Measurements from ENCODE around the gene FGF14.
"Not testable (repeated sequence)": the region's sequence is repeated elsewhere in the genome, so short reads cannot be mapped to it uniquely, and the experiment has no call there.

The FGF14 gene

GRCh38 chr13:101841698-101842097 is 560.1 kb downstream of the FGF14 start:
- Histone ChIP-seq H3K4me2 (ENCODE audit: insufficient read depth, low read length, poor library complexity, severe bottlenecking) (no peak overlapping the region), H2AFZ (ENCODE audit: low read length) (no peak overlapping the region), H2AK5ac (ENCODE audit: low read depth, low read length) (no peak overlapping the region), H2BK15ac (ENCODE audit: low read length) (no peak overlapping the region), H3K4me3 (ENCODE audit: low read length in 2 of 2) (no peak overlapping the region), H3K27me3 (ENCODE audit: control insufficient read depth in 3 of 3, insufficient read depth in 3 of 3, low read depth in 1 of 3, low read length in 3 of 3) (no peaks in the 10 kb centered on the region), H3K9ac (ENCODE audit: low read depth, low read length, poor library complexity) (no peak overlapping the region), H3K36me3 (replicated peaks in 1 of 2; ENCODE audit: control insufficient read depth in 2 of 2, insufficient read depth in 2 of 2, low read length in 2 of 2) (no peaks in the 10 kb centered on the region), H4K8ac (ENCODE audit: low read depth, low read length) (no peak overlapping the region), H3K9me3 (replicated peaks in 1 of 2; ENCODE audit: control insufficient read depth in 2 of 2, insufficient read depth in 1 of 2, low read depth in 1 of 2, low read length in 2 of 2) (no peaks in the 10 kb centered on the region), H2BK120ac (ENCODE audit: low read depth, low read length) (no peak overlapping the region), H3K14ac (ENCODE audit: low read length) (no peak overlapping the region), H2BK5ac (ENCODE audit: low read length) (no peak overlapping the region), H3K18ac (ENCODE audit: low read length) (no peak overlapping the region), H3K23ac (ENCODE audit: low read depth, low read length, poor library complexity) (no peak overlapping the region), H3K27ac (replicated peaks; ENCODE audit: low read length) (no peak overlapping the region), H2BK12ac (ENCODE audit: low read length) (no peak overlapping the region), H3K4ac (ENCODE audit: low read length) (no peak overlapping the region), H3K4me1 (ENCODE audit: control insufficient read depth in 2 of 2, insufficient read depth in 1 of 2, low read depth in 1 of 2, low read length in 2 of 2) (peaks cover 2 to 6% of the 10 kb centered on the region in 2 donors), H3K79me1 (ENCODE audit: low read depth, low read length) (no peaks in the 10 kb centered on the region), H4K91ac (ENCODE audit: low read depth, low read length, poor library complexity) (no peak overlapping the region)
- no peak for DNase-seq (ENCODE audit: low spot score)
- no CpG with 5 or more reads among the region's 3 CpGs for WGBS, 2 donors (ENCODE audit: extremely low coverage in 2 of 2, insufficient read length in 2 of 2, insufficient replicate concordance in 1 of 2)

GRCh38 chr13:101838323-101838722 is 563.5 kb downstream of the FGF14 start:
- Histone ChIP-seq H3K27me3 (ENCODE audit: control insufficient read depth in 3 of 3, insufficient read depth in 3 of 3, low read depth in 1 of 3, low read length in 3 of 3) (no peaks in the 10 kb centered on the region), H3K14ac (ENCODE audit: low read length) (no peak overlapping the region)

GRCh38 chr13:101837778-101838177 is 564.1 kb downstream of the FGF14 start:
- H3K9ac ChIP-seq (ENCODE audit: low read depth, low read length, poor library complexity); H4K91ac ChIP-seq (ENCODE audit: low read depth, low read length, poor library complexity); H3K27me3 ChIP-seq (ENCODE audit: control insufficient read depth in 3 of 3, insufficient read depth in 3 of 3, low read depth in 1 of 3, low read length in 3 of 3); DNase-seq (ENCODE audit: low spot score); H3K14ac ChIP-seq (ENCODE audit: low read length); H2BK120ac ChIP-seq (ENCODE audit: low read depth, low read length); H3K36me3 ChIP-seq (replicated peaks in 1 of 2; ENCODE audit: control insufficient read depth in 2 of 2, insufficient read depth in 2 of 2, low read length in 2 of 2); H3K79me1 ChIP-seq (ENCODE audit: low read depth, low read length); H3K9me3 ChIP-seq (replicated peaks in 1 of 2; ENCODE audit: control insufficient read depth in 2 of 2, insufficient read depth in 1 of 2, low read depth in 1 of 2, low read length in 2 of 2); H4K8ac ChIP-seq (ENCODE audit: low read depth, low read length); H2AK5ac ChIP-seq (ENCODE audit: low read depth, low read length); H3K4me2 ChIP-seq (ENCODE audit: insufficient read depth, low read length, poor library complexity, severe bottlenecking); H3K4me3 ChIP-seq (ENCODE audit: low read length in 2 of 2); H2BK12ac ChIP-seq (ENCODE audit: low read length); H2AFZ ChIP-seq (ENCODE audit: low read length); H2BK15ac ChIP-seq (ENCODE audit: low read length); H3K4me1 ChIP-seq (ENCODE audit: control insufficient read depth in 2 of 2, insufficient read depth in 1 of 2, low read depth in 1 of 2, low read length in 2 of 2); H3K18ac ChIP-seq (ENCODE audit: low read length); H3K4ac ChIP-seq (ENCODE audit: low read length); H2BK5ac ChIP-seq (ENCODE audit: low read length); H3K23ac ChIP-seq (ENCODE audit: low read depth, low read length, poor library complexity); H3K27ac ChIP-seq (replicated peaks; ENCODE audit: low read length): not testable (repeated sequence)
- no CpG with 5 or more reads among the region's 4 CpGs for WGBS, 2 donors (ENCODE audit: extremely low coverage in 2 of 2, insufficient read length in 2 of 2, insufficient replicate concordance in 1 of 2)

More at GRCh38 chr13:101838323-101838722, 563.5 kb downstream of the FGF14 start:
- no peaks in the 10 kb centered on the region for H3K9me3 ChIP-seq (replicated peaks in 1 of 2; ENCODE audit: control insufficient read depth in 2 of 2, insufficient read depth in 1 of 2, low read depth in 1 of 2, low read length in 2 of 2)
- H3K36me3 ChIP-seq (replicated peaks in 1 of 2; ENCODE audit: control insufficient read depth in 2 of 2, insufficient read depth in 2 of 2, low read length in 2 of 2), result no peaks in the 10 kb centered on the region
- no peak overlapping the region for H2BK5ac ChIP-seq (ENCODE audit: low read length)
- H2BK12ac ChIP-seq (ENCODE audit: low read length), result no peak overlapping the region
- H2AFZ ChIP-seq (ENCODE audit: low read length), result no peak overlapping the region
- H2BK15ac ChIP-seq (ENCODE audit: low read length), result no peak overlapping the region
- no peak overlapping the region for H3K4me2 ChIP-seq (ENCODE audit: insufficient read depth, low read length, poor library complexity, severe bottlenecking)
- no peak overlapping the region for H3K4me3 ChIP-seq (ENCODE audit: low read length in 2 of 2)
- H3K4me1 ChIP-seq (ENCODE audit: control insufficient read depth in 2 of 2, insufficient read depth in 1 of 2, low read depth in 1 of 2, low read length in 2 of 2), result no peaks in the 10 kb centered on the region
- no peaks in the 10 kb centered on the region for H3K79me1 ChIP-seq (ENCODE audit: low read depth, low read length)
- H3K9ac ChIP-seq (ENCODE audit: low read depth, low read length, poor library complexity), result no peak overlapping the region
- no peak overlapping the region for H2AK5ac ChIP-seq (ENCODE audit: low read depth, low read length)
- no CpG with 5 or more reads among the region's 2 CpGs for WGBS, 2 donors (ENCODE audit: extremely low coverage in 2 of 2, insufficient read length in 2 of 2, insufficient replicate concordance in 1 of 2)
- DNase-seq (ENCODE audit: low spot score), result no peak
- H3K4ac ChIP-seq (ENCODE audit: low read length), result no peak overlapping the region
- no peak overlapping the region for H3K18ac ChIP-seq (ENCODE audit: low read length)
- H3K23ac ChIP-seq (ENCODE audit: low read depth, low read length, poor library complexity), result no peak overlapping the region
- H4K91ac ChIP-seq (ENCODE audit: low read depth, low read length, poor library complexity), result no peak overlapping the region
- no peak overlapping the region for H4K8ac ChIP-seq (ENCODE audit: low read depth, low read length)
- no peak overlapping the region for H3K27ac ChIP-seq (replicated peaks; ENCODE audit: low read length)
- no peak overlapping the region for H2BK120ac ChIP-seq (ENCODE audit: low read depth, low read length)

- H3K79me1 ChIP-seq (ENCODE audit: low read depth, low read length), result no peaks in the 10 kb centered on the region
- no peak overlapping the region for H3K14ac ChIP-seq (ENCODE audit: low read length)
- no peak overlapping the region for H2BK15ac ChIP-seq (ENCODE audit: low read length)
- H4K8ac ChIP-seq (ENCODE audit: low read depth, low read length), result no peak overlapping the region
- H3K27ac ChIP-seq (replicated peaks; ENCODE audit: low read length), result no peak overlapping the region
- H3K4ac ChIP-seq (ENCODE audit: low read length), result no peak overlapping the region
- H3K9ac ChIP-seq (ENCODE audit: low read depth, low read length, poor library complexity), result no peak overlapping the region
- H3K18ac ChIP-seq (ENCODE audit: low read length), result no peak overlapping the region
- no peak overlapping the region for H2BK12ac ChIP-seq (ENCODE audit: low read length)
- no peaks in the 10 kb centered on the region for H3K36me3 ChIP-seq (replicated peaks in 1 of 2; ENCODE audit: control insufficient read depth in 2 of 2, insufficient read depth in 2 of 2, low read length in 2 of 2)
- no peaks in the 10 kb centered on the region for H3K4me1 ChIP-seq (ENCODE audit: control insufficient read depth in 2 of 2, insufficient read depth in 1 of 2, low read depth in 1 of 2, low read length in 2 of 2)
- no peak overlapping the region for H3K4me2 ChIP-seq (ENCODE audit: insufficient read depth, low read length, poor library complexity, severe bottlenecking)
- no peak overlapping the region for H3K23ac ChIP-seq (ENCODE audit: low read depth, low read length, poor library complexity)
- H2BK5ac ChIP-seq (ENCODE audit: low read length), result no peak overlapping the region
- H2AK5ac ChIP-seq (ENCODE audit: low read depth, low read length), result no peak overlapping the region
- H3K9me3 ChIP-seq (replicated peaks in 1 of 2; ENCODE audit: control insufficient read depth in 2 of 2, insufficient read depth in 1 of 2, low read depth in 1 of 2, low read length in 2 of 2), result no peaks in the 10 kb centered on the region
- no peak overlapping the region for H2BK120ac ChIP-seq (ENCODE audit: low read depth, low read length)
- WGBS, 2 donors (ENCODE audit: extremely low coverage in 2 of 2, insufficient read length in 2 of 2, insufficient replicate concordance in 1 of 2), result no CpG with 5 or more reads among the region's 2 CpGs
- H2AFZ ChIP-seq (ENCODE audit: low read length), result no peak overlapping the region
- no peak for DNase-seq (ENCODE audit: low spot score)
- no peaks in the 10 kb centered on the region for H3K27me3 ChIP-seq (ENCODE audit: control insufficient read depth in 3 of 3, insufficient read depth in 3 of 3, low read depth in 1 of 3, low read length in 3 of 3)
- H4K91ac ChIP-seq (ENCODE audit: low read depth, low read length, poor library complexity), result no peak overlapping the region
- H3K4me3 ChIP-seq (ENCODE audit: low read length in 2 of 2), result no peak overlapping the region
Measured at GRCh38 chr13:101837288-101837687, 564.6 kb downstream of the FGF14 start.

All from neuronal stem cell (in vitro differentiated cells).